WERI-Rb-1 (cell line): ENCODE results near the gene TEX13C.
"Not testable (repeated sequence)": the region's sequence is repeated elsewhere in the genome, so short reads cannot be mapped to it uniquely, and the experiment has no call there.

ENCODE experiments used
- DNase-seq: peaks from one replicate; pipeline ENCODE4 v3.0.0-alpha.2; 2020
- H3K27ac ChIP-seq: fragments of 250-450 bp; sonication (Bioruptor Pico); 2 replicates; pipeline ENCODE4 v1.5.1; 2020; ENCODE audit warnings: mild to moderate bottlenecking, moderate library complexity
- H3K27me3 ChIP-seq: fragments of 250-450 bp; sonication (Bioruptor Pico); 2 replicates; pipeline ENCODE4 v1.5.1; 2021; ENCODE audit warnings: mild to moderate bottlenecking, low read depth, moderate library complexity; ENCODE audit not compliant: insufficient read depth, severe bottlenecking
- H3K36me3 ChIP-seq: fragments of 250-450 bp; sonication (Bioruptor Pico); 2 replicates; pipeline ENCODE4 v1.5.1; 2020; ENCODE audit warnings: mild to moderate bottlenecking, moderate library complexity
- H3K4me3 ChIP-seq: 2 replicates; pipeline ENCODE4 v1.5.1; 2011; ENCODE audit warnings: low read depth, mild to moderate bottlenecking, control low read depth, low read length
- H3K9me3 ChIP-seq: fragments of 250-450 bp; sonication (Bioruptor Pico); 2 replicates; pipeline ENCODE4 v1.5.1; 2021; ENCODE audit warnings: mild to moderate bottlenecking, moderate library complexity; ENCODE audit not compliant: severe bottlenecking
- TF ChIP-seq, protein P1 (sequence below): IDR thresholded peaks from 2 replicates; pipeline ENCODE4 v1.5.1; 2011; ENCODE audit warnings: low read depth, mild to moderate bottlenecking, control low read depth, inconsistent platforms, low read length

Gene TEX13C

DNA sequence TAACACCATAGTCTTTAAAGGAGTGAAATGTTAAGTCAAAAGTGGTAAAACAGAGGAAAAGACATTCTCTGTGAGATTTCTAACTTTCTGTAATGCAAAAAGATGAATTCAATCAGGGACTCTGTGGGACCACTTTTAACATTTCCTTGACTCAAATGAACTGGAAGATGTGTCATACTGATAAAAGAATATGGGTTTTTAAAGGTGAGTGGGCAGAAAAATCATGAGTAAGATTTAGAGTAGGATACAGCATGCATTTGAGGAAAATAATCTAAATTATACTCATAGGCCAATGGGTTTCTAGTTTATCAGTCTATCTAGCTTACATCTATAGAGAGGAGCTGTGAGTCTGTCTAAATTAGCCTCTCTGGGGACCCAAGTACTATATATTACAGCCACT, 11.0 kb upstream of the TEX13C start:
- TF ChIP-seq, protein P1, sequence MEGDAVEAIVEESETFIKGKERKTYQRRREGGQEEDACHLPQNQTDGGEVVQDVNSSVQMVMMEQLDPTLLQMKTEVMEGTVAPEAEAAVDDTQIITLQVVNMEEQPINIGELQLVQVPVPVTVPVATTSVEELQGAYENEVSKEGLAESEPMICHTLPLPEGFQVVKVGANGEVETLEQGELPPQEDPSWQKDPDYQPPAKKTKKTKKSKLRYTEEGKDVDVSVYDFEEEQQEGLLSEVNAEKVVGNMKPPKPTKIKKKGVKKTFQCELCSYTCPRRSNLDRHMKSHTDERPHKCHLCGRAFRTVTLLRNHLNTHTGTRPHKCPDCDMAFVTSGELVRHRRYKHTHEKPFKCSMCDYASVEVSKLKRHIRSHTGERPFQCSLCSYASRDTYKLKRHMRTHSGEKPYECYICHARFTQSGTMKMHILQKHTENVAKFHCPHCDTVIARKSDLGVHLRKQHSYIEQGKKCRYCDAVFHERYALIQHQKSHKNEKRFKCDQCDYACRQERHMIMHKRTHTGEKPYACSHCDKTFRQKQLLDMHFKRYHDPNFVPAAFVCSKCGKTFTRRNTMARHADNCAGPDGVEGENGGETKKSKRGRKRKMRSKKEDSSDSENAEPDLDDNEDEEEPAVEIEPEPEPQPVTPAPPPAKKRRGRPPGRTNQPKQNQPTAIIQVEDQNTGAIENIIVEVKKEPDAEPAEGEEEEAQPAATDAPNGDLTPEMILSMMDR = no peak
- Histone ChIP-seq H3K27ac (no peak overlapping the region), H3K27me3 (peaks cover 18% of the 10 kb centered on the region), H3K4me3 (no peak overlapping the region), H3K36me3 (no peaks in the 10 kb centered on the region), H3K9me3 (no peaks in the 10 kb centered on the region)
- no peak for DNase-seq

DNA sequence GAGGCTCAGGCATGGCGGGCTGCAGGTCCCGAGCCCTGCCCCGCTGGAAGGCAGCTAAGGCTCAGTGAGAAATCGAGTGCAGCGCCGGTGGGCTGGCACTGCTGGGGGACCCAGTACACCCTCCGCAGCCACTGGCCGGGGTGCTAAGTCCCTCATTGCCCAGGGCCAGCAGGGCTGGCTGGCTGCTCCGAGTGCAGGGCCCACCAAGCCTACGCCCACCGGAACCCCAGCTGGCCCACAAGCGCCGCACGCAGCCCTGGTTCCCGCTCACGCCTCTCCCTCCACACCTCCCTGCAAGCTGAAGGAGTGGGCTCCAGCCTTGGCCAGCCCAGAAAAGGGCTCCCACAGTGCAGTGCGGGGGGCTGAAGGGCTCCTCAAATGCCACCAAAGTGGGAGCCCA, 505 bp upstream of the TEX13C start:
- H3K27me3 ChIP-seq = peaks cover 32% of the 10 kb centered on the region
- not testable (repeated sequence) for H3K4me3 ChIP-seq, H3K27ac ChIP-seq, DNase-seq, H3K36me3 ChIP-seq, H3K9me3 ChIP-seq

DNA sequence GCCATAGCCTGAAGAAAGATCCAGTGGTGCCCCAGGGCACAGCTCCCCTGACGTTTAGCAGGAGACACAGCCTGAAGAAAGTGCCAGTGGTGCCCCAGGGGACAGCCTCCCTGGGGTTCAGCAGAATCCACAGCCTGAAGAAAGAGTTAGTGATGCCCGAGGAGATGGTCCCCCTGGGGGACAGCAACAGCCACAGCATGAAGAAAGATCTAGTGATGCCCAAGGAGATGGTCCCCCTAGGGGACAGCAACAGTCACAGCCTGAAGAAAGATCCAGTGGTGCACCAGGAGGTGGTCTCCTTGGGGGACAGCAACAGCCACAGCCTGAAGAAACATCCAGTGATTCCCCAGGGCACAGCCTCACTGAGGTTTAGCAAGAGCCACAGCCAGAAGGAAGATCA, 2.8 kb downstream of the TEX13C start:
- DNase-seq = no peak
- no peak overlapping the region for H3K4me3 ChIP-seq
- peaks cover 35% of the 10 kb centered on the region for H3K27me3 ChIP-seq
- H3K9me3 ChIP-seq = no peaks in the 10 kb centered on the region
- no peaks in the 10 kb centered on the region for H3K36me3 ChIP-seq
- TF ChIP-seq, protein P1 = no peak
- H3K27ac ChIP-seq = no peak overlapping the region

DNA sequence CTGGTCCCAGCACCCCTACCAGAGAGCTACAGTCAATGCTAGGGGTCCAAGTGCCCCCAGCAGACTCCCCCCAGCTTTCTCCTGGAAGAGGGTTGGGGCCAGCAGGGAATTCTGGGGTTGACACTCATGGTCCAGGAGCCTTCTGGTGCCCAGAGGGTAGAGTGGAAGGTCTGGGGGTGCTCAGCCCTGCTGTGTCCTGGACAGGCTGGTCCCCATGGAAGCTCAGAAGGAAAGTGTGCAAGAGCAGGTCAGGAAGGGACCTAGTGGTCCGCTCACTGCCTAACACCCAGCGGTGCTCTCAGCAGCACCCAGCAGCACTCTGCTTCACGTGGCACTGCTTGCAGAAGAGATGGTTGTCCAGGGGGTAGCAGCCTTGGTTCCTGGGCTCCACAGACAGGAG, 6.9 kb downstream of the TEX13C start:
- Histone ChIP-seq H3K4me3 (no peak overlapping the region), H3K9me3 (no peaks in the 10 kb centered on the region), H3K27me3 (peaks cover 44% of the 10 kb centered on the region), H3K27ac (no peak overlapping the region), H3K36me3 (no peaks in the 10 kb centered on the region)
- no peak for DNase-seq
- TF ChIP-seq, protein P1 = no peak

DNA sequence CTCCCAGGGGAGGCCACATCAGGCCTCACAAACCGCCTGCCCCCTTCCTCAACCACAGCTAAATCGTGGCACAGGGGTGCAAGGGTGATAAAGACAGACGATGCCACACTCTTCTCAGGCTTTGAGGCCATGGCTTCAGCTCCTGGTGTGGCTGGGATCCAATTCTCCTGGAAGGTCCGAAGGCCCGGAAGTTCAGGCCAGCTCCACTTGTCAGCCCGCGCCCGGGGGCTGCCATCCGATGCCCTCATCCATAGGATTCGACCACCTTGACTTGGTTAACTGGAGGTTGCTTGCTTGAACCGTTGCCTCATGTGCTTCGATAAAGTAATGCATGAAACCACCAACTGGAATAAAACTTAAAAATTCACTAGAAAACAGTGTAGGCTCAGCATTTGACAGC, 8.2 kb downstream of the TEX13C start:
- H3K27me3 ChIP-seq = peaks cover 45% of the 10 kb centered on the region
- no peak overlapping the region for H3K27ac ChIP-seq
- TF ChIP-seq, protein P1 = no peak
- no peaks in the 10 kb centered on the region for H3K36me3 ChIP-seq
- H3K9me3 ChIP-seq = no peaks in the 10 kb centered on the region
- no peak overlapping the region for H3K4me3 ChIP-seq
- no peak for DNase-seq

- DNase-seq = no peak
- TF ChIP-seq, protein P1 = no peak
- peaks cover 29% of the 10 kb centered on the region for H3K27me3 ChIP-seq
Measured at GRCh38 chrX:125333583-125333982, 13.9 kb downstream of the TEX13C start.

More at GRCh38 chrX:125333583-125333982, 13.9 kb downstream of the TEX13C start:
- Histone ChIP-seq H3K36me3 (no peaks in the 10 kb centered on the region), H3K27ac (no peak overlapping the region), H3K4me3 (no peak overlapping the region), H3K9me3 (no peaks in the 10 kb centered on the region)
